ENCODE results near the gene TBC1D22A.

The TBC1D22A gene

DNA sequence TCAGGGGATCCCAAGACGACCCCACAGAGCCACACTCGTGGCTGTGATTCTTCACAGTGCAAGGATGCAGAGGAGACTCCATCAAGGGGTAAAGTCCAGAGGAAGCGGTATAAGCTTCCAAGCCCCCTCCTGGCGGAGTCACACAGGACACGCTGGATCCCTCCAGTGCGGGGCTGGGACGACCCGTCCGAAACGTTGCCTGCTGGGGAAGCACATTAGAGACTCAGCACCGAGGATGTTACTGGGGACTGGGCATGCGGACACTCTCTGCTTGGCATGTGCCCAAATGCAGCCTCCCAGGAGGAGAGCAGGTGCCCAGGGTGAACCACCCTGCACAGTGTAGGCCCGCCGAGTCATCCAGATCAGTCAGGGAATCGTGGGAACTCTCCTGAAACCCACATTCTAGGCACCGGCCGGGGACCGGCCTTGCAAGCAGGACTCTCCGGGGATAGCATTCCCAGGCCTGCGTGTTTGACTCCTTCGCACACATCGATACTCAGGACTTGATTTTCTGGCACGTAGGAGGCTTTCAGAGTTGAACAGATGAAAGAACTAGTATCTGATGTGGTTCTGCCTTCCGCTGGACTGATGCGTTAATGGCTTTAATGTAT is 229.8 kb downstream of the TBC1D22A start:
- no peak for DNase-seq (ENCODE audit: low spot score)
- Histone ChIP-seq H3K4me3 (no peak overlapping the region), H3K27ac (no peak overlapping the region)
- TF ChIP-seq, protein P1, sequence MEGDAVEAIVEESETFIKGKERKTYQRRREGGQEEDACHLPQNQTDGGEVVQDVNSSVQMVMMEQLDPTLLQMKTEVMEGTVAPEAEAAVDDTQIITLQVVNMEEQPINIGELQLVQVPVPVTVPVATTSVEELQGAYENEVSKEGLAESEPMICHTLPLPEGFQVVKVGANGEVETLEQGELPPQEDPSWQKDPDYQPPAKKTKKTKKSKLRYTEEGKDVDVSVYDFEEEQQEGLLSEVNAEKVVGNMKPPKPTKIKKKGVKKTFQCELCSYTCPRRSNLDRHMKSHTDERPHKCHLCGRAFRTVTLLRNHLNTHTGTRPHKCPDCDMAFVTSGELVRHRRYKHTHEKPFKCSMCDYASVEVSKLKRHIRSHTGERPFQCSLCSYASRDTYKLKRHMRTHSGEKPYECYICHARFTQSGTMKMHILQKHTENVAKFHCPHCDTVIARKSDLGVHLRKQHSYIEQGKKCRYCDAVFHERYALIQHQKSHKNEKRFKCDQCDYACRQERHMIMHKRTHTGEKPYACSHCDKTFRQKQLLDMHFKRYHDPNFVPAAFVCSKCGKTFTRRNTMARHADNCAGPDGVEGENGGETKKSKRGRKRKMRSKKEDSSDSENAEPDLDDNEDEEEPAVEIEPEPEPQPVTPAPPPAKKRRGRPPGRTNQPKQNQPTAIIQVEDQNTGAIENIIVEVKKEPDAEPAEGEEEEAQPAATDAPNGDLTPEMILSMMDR (IDR thresholded peaks at IDR 0.05): no peak

DNA sequence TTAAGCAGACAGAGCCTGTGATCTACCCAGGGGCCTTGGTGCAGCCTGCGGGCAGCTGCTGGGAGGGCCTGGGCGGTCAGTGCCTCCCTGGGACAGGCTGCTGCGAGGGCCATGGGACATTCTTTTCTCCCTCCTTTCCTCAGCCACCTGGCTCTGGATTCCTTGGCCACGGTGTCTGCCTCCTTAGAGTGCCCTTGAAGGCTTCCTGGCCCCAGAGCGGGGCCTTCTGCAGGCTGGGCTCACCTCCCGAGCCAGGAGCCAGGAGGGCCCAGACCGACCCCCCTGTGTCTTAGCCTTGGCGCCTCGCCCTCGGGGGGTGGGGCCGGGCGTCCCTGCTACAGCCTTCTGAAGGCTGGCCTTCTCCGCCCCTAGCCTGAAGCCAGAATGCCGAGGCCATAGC is 231.2 kb downstream of the TBC1D22A start:
- Histone ChIP-seq H3K27ac (no peak overlapping the region), H3K4me3 (no peak overlapping the region)
- TF ChIP-seq, protein P1 (IDR thresholded peaks at IDR 0.05): no peak
- no peak for DNase-seq (ENCODE audit: low spot score)

DNA sequence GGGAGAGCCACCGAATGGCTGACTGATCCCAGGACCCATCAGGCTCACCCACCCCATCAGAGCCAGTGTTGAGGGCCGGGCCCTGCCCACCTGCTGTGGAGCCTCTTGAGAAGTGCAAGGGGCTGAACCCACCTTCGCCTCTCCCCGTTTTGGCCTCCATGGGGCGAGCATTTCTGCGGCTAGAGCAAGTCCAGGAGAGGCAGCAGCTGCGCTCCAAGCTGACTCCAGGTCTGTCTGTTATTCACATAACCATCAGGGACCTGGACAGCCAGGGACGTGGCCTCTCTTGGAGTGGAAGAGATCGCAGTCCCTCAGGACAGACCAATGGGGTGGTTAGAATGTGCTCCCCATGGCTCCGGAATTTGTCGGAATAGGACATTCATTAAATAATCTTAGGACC is 231.8 kb downstream of the TBC1D22A start:
- no peak for DNase-seq (ENCODE audit: low spot score)
- H3K4me3 ChIP-seq: no peak overlapping the region
- no peak overlapping the region for H3K27ac ChIP-seq
- TF ChIP-seq, protein P1 (IDR thresholded peaks at IDR 0.05): no peak

DNA sequence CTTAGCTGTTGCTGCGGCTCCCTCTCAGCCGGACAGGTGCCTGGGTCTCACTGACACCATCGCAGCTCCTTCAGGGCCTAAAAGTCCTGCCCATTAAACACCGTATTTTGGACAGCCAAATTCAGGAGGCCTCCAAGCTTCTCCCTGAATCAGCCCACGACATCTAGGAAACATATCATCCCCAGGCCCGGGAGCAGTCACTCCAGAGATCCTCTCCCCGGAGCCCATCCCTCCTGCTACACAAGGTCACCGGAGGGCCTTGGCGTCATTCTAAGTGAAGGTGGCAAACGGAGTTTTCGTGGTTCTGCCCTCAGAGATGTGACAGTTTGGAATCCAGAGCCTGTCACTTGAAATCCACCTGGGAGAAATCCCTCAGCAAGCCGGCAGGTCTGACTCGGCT is 232.5 kb downstream of the TBC1D22A start:
- TF ChIP-seq, protein P1 (IDR thresholded peaks at IDR 0.05): no peak
- no peak overlapping the region for H3K4me3 ChIP-seq
- DNase-seq (ENCODE audit: low spot score): no peak
- no peak overlapping the region for H3K27ac ChIP-seq

DNA sequence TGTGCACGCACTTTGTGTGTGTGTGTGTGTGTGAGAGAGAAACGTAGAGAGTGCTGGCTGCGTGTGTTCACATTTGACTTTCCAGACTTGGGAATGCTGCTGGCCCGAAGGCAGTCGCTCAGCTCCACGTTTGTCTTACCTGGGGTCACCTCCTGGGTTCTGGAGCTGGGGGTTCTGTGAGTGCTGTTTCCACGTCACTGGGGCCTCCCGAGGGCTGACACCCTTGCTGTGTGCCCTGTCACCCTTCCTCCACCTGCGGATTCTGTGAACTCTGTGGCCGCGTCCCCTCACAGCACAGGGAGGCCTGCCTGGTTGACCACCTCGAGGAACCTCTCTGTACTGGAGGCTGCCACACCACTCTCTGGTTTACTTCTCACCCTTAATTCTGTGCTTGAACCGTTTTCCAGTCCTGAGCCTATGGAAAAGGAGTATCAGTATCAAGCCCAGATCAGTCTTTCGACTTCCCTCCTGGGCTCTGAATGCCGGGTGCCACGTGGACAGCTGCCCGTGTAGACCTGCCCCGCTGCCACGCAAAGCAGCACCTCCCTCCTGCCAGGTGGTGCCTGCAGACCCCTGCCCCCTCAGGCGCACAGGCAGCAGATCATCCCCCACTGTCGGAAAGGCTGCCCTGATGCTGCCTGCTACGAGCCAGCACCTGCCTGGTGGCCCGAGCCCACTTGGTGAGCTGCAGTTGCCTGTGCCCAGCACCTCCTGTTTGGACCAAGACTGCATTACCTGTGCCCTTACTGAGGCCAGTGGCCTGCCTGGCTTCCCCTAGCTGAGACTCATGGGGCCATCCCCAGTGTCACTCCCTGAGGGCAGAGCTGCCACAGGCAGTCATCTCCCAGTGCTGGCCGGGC is 233.3 kb downstream of the TBC1D22A start:
- DNase-seq (ENCODE audit: low spot score): no peak
- TF ChIP-seq, protein P1 (IDR thresholded peaks at IDR 0.05): no peak
- Histone ChIP-seq H3K27ac (no peak overlapping the region), H3K4me3 (no peak overlapping the region)

DNA sequence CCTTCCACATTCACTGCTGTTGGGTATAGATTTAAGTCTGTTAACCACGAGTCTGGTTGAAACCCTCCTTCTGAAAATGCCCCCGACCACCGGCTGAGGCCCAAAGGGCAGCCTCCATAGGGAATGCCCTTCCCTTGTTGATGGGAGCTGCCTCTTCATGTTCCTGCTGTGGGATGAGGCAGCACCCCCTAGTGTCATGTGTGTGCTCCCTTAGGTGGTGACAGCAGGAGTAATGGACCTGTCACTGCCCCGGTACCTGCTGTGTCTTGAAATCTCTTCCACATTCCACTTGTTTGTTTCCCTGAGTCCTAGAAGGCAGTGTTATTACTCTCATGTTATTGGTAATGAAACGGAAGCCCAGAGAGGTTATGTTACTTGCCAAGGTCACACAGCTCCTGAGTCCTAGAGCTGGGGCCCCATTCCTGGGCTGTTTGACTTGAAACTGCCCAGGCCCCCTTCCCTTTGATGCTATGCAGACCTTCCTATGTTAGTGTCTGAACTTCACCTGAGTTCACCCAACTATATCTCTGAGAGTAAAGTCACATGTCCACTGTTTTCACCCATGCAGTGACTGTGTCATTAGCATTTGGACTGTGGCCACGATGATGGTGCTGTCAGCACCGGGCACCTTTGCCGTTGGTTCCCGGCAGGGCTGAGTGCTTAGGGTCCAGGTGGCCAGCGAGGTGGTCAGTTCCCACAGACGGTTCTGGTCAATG is 234.3 kb downstream of the TBC1D22A start:
- TF ChIP-seq, protein P1 (IDR thresholded peaks at IDR 0.05): no peak
- H3K4me3 ChIP-seq: no peak overlapping the region
- DNase-seq (ENCODE audit: low spot score): no peak
- H3K27ac ChIP-seq: no peak overlapping the region
